Right hindlimb (tissue), 1 donor: ENCODE measurements around the gene ZKSCAN3.
"Not testable (repeated sequence)": the region's sequence is repeated elsewhere in the genome, so short reads cannot be mapped to it uniquely, and the experiment has no call there.

Source experiments
- DNase-seq: peaks from one replicate; pipeline ENCODE4 v3.0.0-alpha.2; 2018

The ZKSCAN3 gene

DNA sequence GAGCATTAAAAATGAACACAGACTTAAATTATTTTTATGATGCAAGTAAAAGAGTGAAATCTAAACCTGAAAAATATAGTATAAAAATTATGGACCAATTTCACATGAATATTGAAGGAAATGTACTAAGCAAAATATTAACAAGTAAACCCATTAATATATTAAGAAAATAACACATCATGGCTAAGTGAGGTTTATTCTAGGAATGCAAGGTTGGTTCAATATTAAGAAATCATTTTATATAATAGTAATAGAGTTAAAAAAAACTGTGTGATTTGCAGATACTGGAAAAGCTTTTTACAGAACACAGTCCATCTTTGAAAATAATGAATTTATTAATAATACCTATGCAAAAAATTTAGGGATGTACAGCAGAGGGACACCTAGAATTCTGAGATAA is 28.9 kb downstream of the ZKSCAN3 start:
- DNase-seq = no peak

DNA sequence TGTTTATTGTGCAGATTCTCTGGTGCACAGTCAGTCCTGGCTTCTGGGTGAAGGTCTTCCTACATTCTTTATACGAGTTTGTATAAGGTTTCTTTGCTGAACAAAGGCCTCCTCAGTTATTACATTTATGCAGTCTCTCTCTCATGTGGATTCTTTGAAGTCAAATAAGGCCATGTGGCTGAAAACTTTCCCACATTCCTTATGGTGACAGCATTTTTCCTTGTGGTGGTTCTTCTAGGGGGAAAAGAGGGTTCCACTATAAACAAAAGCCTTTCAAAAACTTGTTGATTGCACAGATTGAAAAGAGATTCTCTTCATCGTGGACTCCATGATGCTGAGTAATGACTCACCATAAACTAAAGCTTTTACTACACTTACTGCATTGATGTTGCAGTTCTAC is 30.6 kb downstream of the ZKSCAN3 start:
- no peak for DNase-seq

DNA sequence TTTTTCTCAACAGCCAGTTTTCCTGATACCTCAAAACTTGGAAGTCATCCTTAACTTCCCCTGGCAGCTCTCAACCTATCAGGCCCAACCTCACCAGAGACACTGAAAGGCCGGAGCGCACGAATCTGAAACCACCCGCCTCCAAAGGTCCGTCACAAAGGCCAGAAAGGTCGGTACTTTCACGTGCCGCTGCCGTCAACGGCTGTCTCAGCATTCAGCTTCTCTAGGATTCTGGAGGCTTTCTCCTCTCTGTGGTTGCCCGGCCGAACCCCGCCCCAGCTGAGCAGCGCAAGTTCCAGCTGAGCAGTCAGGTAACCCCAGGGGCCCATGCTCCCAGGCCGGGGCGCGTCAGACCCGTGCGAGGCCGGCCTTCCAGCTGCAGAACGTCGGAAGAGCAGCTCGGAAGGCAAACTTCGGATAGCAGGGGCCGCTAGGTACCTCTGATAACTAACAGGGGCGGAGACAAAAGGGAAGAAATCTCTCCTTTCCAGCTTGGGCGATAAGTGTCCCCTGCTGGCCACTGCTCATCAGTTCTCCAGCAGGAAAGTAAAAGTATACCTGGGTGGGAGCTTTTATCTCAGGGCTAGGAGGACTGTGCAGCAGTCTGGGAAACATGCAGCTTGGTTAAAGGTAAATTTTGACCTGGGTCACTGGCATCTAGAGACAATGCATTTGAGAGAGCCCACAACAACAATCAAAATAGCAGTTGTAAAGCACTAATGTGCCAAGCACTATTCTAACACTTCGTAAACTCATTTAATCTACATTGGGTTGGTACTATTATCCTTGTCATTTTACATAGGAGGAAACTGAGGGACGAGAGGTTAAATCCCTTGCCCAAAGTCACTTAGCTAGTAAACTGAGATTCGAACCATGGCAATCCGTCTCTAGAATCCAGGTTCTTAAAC is 33.7 kb downstream of the ZKSCAN3 start:
- peak; percentile 86 for DNase-seq

DNA sequence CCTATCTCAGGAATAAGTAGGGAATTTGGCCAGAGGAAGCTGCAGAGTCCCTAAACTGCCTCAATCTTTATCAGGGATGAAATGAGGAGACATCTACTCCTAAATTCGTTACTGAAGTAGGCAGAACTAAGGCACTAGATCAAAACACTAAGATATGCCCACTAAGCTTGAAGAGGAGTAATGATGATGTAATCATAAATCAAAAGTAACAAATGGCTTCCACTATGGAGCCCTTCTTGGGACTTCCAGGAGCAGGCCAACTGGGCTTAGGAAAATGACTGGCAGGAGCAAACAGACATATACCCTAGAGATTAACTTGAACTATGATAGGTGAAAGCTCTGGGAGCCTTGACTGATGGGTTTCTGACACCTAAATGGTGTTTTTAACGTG is 34.4 kb downstream of the ZKSCAN3 start:
- no peak for DNase-seq

DNA sequence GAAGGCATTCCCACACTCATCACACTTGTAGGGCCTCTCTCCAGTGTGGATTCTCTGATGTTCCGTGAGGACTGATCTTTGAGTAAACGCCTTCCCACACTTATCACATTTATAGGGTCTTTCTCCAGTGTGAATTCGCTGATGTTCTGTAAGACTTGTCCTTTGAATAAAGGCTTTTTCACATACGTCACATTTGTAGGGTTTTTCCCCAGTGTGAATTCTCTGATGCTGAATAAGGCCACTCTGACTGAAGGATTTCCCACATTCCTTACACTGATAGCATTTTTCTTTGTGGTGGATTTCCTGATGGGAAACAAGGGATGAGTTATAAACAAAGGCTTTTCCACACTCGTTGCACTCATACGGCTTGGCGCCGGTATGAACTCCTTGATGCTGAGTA is 40.9 kb downstream of the ZKSCAN3 start:
- no peak for DNase-seq

DNA sequence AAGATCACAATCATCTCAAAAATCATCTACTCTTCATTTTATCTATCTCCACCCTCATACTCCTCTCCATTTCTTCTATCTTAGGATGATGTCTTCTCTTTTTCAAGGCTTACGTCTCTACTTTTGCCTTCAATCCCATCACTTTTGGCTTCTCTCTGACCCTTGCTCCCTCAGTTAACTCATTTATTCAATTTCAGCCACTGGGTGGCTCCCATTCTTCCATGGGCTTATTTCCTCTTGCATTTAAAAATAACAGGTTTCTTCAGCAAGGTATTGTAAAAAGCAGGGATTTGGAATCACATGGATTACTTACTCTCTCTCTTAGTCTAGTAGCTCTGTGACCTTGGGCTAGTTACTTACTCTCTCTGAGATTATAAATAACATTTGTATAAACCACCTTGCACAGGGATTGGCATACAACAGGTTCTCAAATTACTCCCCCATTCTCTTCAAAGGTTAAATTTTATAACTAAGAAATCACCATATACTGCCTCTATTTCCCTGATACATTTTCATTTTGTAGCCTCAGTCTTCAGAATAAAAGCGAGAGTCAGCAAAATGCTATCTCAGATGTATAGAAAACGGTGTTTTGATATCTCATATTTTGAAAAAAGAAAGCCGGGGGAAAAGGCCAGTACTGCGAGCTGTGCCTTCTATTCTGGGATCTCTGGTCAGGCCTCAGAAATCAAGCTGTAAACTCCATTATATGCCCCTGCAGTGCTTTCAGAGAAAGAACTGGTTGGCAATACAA is 44.3 kb downstream of the ZKSCAN3 start:
- DNase-seq = no peak

DNA sequence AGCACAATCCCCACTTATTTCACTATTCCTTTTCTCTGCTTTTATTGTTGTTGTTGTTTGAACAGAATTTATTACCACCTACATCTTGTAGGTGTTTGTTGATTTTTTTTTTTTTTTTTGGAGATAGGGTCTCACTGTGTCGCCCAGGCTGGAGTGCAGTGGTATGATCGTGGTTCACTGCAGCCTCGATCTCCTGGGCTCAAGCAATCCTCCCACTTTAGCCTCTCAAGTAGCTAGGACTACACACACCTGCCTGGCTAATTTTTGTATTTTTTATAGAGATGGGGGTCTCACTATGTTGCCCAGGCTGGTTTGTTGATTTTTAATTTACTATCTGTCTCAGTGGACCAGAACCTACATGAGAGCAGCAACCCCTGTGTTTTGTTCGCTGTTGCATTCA is 46.2 kb downstream of the ZKSCAN3 start:
- DNase-seq = no peak

DNA sequence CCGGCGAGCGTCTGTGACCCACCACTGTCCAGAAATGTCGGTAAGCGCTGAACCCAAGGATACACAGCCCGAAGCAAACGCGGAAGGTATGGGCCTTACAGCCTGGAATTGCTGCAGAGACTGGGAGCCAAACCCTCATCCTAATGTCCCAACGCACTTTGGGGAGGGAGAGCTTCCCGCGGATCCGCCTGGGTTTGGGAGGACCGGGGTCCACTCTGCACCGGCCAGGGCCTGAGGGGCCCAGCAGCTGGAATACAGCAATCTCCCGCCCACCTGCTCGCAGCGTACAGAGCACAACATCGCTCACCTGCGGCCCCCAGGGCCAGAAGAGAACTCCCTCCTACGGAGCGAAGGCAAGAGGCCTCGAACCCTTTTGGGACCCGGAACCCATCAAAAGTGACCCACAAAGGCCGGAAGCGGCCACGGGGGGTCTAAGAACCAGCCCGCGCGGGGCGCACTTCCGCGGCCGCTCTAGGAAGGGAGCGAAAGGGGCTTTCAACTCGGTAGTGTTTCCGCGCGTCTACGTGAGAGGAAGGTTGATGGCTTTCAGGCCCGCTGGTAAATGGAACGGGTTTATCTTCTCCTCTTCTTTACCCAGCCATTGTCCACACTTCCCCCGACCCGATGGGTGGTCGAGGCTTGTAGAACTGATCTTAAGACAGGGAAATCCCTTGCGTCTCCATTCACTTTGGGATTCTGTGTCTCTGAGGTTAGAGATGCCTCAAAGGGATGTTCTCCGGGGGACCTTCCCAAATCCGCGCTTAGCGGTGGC is 49.8 kb downstream of the ZKSCAN3 start, which contains the start of gene ZSCAN12:
Gene ZSCAN12 (minus strand): TSS at position 398 of the 772 bp plus-strand sequence. CDS start 1,342 bp downstream, outside the sequence.
- DNase-seq = peak; percentile 88

DNA sequence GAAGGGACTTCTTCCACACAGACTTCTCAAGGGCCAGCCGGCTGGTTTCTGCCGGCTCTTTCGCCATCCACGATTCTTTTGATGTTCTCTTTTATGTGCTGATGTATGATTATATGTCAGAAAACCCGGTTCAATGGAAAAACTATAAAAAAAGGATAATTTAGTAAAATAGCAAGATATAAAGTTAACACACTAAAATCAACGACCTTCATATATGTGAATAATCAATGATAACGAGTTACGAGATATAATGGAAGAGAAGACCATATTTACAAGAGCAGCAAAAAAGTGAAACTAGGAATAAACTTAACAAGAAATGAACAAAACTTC is 50.3 kb downstream of the ZKSCAN3 start:
- DNase-seq = no peak

DNA sequence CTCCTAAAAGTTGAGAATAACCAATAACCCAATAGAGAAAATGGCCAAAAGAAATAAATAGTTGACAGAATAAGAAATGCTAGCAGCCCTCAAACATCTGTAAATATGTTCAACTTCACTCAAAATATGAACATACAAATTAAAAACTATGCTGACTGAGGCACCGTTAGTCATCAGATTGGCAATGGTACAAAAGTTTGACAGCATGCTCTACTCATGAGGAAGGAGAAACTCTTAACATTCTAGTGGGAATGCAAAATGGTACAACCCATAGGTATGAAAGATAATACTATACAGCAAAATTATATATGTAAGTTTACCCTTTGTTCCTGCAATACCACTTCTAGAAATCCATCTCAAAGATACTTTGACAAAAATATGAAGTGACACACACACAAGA is 51.4 kb downstream of the ZKSCAN3 start:
- DNase-seq = no peak

DNA sequence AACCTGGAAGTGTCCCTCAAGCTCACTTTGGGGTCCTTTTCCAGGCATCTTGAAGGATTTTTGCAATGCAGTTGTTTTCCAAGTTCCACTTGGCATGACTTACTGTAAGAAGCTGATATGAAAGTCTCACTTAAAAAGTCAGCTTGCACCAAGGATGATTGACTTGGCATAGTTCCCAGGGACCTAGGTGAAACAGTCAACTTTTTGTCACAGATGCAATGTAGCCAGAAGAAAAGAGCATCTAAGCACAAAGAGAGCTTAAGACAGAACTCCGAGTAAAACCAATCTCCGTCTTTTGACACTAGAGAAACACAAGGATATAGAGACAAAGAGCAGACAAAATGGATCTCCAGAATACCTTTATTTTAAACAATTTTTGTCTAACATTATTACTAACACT is 52.5 kb downstream of the ZKSCAN3 start:
- DNase-seq = no peak

DNA sequence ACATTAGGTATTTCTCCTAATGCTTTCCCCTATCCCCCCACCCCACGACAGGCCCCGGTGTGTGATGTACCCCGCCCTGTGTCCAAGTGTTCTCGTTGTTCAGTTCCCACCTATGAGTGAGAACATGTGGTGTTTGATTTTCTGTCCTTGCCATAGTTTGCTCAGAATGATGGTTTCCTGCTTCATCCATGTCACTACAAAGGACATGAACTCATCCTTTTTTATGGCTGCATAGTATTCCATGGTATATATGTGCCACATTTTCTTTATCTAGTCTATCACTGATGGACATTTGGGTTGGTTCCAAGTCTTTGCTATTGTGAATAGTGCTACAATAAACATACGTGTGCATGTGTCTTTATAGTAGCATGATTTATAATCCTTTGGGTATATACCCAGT is 54.2 kb downstream of the ZKSCAN3 start:
- not testable (repeated sequence) for DNase-seq

DNA sequence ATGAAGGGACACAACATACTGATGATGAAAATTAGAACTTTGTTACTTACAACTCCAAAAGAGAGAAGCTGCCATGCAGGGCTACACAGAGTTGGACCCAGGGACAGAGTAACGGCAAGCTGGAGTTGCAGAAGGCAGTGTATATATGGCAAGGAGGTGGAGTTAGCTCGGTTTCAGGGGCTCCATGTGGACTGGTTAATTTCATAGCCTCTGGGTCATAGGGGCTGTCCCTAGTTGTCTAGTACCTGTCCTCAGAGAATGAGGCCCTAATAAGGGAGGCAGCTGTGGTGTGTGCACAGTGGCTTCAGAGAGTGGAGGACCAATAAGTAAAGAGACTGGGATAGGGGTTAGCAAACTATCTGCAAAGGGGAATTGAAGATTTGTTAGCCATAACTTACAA is 57.7 kb downstream of the ZKSCAN3 start:
- no peak for DNase-seq

DNA sequence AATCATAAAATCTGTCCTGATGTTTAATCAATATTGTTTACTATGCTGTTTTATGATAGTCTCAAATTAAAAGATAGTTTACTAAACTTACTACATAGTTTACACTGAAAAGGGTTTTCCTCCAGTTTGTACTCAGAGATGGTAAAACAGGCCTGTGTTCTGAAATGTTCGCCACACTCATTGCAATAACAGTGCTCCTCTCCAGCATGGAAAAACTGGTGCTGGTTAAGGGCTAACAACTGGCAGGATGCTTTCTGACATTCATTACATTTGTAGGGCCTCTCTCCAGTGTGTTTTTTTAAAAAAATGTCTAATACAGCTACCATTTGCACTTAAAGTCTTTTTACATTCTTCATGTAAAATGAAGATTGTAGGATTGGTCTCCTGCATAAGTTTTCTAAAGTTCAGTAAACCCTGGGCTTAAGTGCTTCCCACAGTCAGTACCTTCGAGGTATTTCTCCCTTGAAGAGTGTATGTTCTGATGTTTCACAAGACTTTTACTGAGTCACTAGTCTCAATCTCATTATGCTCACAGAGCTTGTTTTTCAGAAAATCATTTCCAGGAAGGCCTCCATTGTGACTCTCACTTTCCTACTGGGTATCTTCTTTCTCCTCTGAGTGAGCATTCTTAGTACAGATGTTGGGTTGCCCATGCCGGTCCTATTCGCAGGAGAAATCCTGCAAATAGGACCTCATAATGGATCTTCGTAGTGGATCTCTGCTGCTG is 58.5 kb downstream of the ZKSCAN3 start:
- DNase-seq = no peak

DNA sequence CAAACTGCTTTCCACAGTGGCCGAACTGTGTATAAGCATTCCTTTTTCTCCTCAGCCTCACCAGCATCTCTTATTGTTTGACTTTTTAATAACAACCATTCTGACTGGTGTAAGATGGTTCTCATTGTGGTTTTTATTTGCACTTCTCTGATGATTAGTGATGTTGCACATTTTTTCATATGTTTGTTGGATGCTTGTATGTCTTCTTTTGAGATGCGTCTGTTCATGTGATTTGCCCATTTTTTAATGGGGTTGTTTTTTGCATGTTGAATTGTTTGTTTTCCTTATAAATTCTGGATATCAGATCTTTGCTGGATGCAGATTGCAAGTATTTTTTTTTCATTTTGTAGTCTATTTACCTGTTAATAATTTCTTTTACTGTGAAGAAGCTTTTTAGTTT is 61.0 kb downstream of the ZKSCAN3 start:
- no peak for DNase-seq

DNA sequence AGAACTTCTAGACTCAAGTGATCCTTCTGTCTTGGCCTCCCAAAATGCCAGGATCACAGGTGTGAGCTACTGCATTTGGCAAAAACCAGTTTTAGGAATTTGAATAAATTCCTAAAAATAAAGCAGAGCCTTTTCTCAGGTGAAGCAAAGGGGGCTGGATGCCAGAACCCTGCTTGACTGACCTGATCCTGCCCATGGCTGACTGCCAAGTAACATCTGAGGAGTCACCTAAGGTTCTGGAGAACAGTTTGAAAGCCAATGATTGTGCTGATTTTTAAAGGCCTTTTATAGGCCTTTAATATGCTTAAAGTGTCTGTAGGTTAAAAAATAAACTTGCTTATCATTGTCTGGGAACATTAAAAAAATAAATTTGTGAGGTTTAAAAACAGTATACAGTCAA is 63.9 kb downstream of the ZKSCAN3 start:
- DNase-seq = no peak
